NCI-H2107 (cell line): ENCODE measurements around the gene TSHB.

Experiments used
- DNase-seq: peaks from one replicate; lab custom pipeline; 2025; lab: John Stamatoyannopoulos, UW

TSHB gene

DNA sequence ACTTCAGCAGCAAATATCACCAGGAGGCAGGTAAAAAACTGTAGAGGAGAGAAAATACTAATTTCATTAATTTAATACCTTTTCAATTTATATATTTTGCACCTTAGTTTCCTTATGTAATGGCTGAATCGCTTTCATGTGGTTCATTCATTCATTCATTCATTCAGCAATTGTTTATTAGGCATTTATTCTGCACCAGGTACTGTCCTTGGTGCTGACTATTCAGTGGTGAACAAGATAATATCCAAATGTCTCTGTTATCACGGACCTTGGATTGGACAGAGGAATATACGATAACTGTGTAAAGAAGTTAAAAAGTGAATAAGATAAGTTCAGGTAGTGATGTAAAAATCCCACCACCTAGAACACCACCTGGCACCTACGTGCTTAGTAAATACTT is 30.9 kb downstream of the TSHB start:
- DNase-seq: no peak

DNA sequence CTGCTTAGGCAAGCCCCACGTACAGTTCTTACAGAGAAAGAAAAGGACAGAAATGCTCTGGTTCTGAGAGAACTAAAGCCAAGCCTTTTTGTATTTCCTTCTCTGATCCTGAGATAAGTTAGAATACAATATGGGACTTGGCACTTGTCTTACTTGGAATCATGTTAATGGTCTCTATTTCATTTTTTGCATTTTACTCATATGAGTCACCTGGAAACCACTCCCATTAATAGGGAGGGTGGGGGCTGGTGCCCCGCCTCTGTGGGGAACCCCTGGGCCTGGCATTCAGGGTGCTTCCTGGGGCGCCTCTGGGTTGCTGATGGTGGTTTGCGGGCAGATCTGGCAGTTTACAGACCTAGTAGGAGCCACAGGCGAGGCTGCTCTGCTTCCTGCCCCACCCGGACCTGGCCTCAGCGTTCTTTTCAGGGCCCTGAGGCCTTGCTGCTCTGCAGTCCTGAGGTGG is 32.9 kb downstream of the TSHB start:
- DNase-seq: no peak

DNA sequence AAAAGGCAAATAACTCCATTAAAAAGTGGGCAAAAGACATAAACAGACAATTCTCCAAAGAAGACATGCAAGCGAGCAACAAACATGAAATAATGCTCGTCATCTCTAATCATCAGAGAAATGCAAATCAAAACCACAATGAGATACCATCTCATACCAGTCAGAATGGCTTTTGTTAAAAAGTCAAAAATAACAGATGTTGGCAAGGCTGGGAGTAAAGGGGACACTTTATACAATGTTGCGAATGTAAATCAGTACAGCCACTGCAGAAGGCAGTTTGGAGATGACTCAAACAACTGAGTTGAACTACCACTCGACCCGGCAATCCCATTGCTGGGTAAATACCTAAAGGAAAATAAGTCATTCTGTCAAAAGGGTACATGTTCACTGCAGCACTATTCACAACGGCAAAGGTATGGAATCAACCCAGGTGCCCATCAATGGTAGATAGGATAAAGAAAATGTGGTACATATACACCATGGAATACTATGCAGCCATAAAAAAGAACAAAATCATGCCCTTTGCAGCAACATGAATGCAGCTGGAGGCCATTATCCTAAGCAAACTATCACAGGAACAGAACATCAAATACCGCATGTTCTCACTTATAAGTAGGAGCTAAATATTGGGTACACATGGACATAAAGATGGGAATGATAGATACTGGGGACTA is 33.7 kb downstream of the TSHB start:
- no peak for DNase-seq

DNA sequence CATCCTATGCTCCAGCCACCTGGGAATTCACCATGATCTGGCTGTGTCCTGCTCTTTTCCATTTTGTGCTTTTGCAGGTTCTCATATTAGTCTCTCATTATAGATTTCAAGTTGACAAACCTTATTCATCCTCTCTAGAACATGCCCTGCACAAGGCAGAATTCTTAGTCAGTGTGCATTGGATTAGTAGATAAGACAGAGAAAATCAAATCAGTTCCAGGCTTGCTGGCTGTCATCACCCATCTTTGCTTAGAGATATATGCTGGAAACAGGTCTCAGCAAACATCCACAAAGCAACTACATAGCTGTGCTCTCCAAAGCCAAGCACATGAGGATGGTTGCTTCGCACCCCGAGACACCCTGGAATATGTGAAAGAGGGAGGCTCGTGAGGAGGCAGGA is 34.8 kb downstream of the TSHB start:
- DNase-seq: no peak

DNA sequence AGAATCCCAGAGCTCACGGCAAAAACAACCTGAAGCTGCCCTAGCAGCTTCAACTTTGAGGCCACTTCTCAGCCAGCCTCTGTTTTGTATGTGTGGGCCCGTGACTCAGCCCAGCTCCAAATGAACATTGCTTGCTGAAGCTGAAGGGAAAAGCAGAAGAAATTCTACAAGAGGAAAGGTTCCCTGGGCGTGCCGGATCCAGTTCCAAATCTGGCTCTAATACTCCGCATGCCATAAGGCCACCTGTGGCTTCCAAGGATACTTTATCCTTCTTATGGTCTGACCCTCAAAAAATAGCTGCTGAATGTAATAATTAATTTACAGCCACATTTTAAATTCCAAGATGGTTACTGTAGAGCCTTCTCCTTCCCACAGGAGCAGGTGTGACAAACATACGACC is 35.4 kb downstream of the TSHB start:
- DNase-seq: no peak

DNA sequence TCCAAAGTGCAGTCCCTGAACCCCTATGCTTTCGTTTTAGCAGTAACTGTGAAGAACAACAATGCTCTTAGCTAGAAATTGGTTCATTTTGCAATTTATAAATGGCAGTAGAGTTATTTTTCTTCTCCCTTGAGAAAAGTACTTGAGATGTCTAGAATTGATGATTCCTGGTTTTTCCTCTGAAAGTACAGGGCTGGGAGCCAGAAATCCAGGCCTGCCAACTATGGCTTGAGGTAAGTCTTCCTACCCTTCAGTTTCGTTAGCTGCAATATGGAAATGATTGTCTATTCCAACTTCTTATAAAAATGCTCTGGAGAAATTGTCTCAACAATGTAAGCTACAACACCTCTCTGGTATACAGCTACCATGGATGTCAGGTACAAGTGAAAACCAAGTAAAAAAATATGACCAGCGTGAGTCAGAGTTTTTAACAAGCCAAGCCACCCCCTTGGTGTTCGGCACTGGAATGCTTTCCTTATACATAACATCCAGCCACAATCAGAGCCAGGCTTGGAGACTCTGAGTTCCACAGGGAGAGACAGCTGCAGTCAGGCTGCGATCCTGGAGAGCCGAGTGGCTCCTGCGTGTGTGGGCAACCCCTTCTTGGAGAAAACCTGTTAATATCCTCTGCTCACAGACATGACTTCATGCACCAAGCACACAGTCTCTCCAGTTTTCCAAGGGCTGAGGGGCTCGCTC is 37.7 kb downstream of the TSHB start:
- no peak for DNase-seq

DNA sequence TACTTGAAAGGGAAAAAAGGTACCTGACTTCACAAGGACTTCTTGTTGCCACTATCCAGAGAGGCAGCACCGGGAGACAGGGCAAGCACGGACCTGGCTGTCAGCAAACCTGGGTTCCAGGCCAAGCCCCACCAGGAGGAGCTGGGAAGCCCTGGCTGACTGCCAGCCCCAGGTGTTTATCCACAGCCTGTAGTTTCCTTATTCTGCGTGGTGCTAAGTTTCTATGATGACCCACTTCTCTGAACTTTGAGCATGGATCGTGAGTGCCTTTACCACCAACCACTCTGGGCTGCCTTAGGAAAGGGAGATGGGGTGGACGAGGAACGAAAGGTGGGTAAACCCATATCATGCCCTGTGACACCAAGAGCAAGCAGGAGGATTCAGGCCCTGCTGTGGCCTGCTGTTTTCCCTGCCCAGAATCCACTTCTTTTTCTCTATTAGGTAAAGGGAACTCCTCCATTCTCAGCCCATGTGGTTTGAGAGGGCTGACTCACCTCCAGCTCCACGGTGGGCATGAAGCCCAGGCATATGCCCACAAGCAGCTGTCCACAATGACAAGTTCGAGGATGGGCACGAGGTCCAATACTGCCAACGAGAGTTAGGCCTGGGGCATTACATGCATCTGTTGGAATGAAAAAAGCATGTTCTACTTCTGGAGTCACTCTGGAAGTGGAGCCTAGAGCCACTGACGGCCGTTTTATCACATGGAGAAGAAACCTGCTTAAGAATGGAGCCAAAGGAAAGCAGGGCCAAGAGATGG is 39.4 kb downstream of the TSHB start:
- no peak for DNase-seq

DNA sequence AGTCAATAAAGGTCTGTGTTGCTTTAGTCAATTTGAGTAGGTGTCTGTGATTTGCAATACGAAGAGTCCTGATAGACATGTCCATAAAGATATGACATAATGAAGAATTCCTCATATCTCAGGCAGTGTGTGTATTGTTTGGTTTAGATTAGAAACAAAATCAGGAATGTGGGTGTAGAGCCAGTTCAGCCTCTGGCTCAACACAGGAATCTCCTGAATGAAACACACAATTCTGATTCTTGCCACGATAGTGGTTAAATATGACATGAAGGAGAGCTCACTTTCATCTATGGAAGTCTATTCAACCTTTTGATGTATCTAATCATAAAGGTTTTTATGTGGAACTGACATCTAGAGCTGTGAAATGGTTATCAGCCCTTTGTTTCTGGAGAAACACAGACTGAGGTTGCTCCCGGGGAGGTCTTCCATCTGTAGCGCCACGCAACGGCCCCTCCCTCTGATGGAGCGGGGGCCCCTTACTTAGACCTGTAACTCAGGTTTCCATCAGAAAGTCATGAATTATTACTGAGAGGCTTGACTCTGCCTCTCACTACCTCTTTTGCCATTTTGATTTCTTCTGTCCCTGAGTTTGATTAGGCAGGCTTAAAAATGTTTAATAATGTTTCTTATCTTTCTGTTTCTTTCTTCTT is 40.2 kb downstream of the TSHB start:
- DNase-seq: no peak

DNA sequence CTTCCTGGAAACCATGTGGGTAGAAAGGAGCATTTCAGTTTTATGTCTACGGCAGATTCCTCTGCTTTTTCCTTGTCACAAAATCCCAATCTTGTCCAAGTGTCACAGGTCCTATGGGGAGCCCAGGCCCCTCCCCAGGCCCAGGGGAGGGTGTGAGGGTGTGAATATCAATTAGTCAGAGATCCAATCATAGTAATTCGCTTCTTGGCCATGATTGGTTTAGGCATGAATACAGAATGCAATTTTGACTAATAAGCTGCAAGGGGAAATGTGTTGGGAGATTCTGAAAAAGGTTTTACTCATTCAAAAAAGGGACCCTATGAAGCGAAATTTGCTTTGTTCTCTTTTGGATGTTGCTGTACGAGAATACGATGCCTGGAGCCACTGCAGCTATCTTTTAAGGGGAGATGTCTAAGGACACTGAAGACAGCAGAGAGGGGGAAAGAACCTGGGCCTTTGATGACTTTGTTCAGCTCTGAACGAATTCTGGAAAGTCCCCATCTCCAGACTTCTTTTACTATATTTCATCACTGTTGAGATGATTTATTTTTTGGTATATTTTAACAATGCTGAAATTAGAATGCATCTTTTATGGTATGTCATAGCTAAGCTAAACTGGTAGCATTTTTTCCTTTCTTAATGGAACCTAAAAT is 41.5 kb downstream of the TSHB start:
- DNase-seq: no peak

DNA sequence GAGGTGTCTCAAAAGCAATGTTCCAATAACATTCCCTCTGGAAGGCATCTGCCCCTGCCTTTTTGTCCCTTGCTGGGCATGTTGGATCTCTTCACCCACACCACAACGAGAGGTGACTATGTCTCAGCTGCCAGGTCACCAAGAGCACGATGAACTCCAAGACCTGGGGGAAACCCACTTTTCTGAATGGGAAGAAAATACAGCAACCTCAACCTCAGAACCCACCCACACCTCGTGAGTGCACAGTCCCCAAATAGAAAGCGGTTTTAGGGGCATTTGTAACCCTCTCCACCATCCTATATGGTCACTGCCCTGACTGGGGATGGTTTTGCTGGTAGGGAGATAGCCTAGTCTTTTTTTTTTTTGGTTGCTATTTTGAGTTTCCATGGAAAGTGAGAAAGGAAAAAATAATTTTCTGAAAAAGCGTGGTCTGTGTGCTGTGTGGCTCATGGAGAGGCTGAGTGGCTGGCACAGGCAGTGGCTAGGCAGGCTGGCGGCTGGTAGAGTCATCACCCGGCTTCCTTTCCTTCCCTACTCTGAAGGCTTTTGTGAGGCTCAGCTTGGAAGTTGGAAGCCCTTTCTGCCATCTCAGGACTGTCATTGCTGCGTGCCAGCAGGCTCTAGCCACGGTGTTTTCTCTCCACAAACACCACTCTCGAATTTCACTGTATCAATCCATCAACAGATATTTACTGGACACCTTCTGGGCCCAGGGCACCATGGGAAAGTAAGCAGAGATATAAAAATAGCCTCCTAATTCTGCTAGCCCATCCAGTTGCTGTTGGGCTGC is 43.9 kb downstream of the TSHB start:
- DNase-seq: no peak

DNA sequence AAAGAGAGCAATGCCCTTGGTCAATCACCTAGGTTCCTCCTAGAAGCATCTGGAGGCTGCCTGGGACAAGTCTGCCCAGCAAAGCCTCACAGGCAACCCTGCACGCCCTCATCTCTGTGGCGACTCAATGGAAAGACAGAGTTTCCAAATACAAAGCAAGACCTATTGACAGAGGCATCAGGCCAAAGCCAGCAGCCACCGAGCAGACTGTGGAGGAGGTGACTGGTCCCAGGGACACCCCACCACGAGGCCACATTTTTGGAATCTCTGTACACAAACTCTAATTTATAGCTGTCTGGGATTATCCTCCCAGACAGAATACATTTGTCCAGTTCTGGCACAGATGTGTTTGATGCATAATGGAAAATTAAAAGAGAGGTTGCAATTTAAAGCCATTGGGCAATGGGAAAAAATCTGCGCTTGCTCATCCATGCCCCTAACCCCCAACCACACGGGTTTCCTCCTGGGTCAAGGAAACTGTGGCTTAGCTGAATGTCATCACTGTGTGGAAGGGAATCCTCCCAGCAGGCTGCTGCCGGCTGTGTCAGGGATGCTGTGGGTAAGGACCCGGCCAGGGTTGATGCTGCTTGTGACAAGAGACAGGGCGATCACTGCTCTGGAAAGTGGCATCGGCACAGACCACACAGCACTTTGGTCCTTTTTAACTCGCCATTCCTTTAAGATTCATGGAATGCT is 45.4 kb downstream of the TSHB start:
- no peak for DNase-seq

DNA sequence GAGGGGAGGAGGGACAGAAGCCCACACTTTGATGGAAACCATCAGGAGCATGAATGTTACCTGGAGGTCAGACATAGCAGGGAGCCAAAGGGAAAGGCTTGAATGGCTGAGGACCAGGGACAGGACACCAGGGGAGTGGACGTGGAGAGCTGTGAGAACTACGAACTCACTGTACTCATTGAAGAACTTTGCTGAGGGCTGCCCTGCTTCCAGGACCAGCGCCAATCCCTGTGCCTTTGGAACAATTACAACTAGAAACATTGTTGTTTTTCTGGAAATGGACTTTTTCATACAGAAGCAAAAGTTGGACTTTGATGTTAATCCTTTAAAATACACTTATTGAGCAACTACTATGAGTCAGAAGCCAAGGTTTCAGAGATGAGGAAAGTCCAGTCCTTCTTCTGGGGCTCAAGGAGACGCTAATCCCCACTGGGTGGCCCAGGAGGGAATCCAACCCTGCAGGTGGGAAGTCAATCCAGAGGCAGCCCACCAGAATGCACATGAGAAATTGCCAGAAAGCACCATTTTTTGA is 46.8 kb downstream of the TSHB start:
- DNase-seq: no peak

DNA sequence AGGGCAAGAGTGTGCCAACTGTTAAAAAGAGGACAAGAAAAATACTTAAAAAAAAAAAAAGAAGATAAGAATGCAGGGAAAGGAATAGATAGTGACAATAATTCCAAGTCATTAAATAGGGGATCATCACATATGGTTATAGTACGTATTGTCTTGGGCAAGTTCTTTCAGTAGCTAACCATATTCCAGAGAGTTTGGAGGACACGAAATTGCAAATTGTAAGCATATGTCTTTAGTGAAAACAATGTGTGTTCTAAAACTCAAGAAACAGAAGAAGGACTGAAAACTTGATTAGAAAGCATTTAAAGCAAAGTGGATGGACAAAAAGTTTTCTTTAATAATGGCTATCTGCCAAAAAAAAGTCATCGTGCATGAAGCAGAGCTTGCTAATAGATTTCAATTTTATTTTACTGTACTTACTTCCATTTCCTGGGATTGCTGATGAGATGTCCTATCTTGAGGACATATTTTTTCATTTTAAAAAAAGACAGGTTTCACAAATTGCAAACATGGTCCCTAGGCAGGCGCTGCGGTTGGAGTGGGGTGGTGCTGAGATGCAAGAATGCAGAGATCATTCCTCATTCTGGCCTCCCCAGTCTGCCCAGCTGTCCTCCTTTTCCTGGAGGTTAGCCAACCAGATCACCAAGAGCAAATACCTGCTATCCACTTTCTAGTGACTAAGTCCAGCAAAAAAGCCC is 47.8 kb downstream of the TSHB start:
- DNase-seq: no peak

DNA sequence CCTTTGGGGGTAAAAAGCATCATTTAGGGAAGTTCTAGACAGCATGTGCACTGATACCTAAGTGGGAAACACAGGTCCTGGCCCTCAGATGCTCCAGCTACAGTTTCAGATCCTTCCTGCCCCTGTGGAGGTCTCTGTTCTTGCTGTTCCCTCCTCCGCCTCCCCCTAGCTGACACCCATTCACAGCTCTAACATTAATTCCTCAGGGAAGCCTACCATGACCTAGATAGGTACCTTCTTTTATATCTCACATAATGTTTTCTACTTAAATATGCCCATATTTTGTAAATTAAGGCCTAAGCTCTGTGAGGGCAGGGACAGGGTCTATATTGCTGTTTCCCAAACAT is 48.3 kb downstream of the TSHB start:
- no peak for DNase-seq

DNA sequence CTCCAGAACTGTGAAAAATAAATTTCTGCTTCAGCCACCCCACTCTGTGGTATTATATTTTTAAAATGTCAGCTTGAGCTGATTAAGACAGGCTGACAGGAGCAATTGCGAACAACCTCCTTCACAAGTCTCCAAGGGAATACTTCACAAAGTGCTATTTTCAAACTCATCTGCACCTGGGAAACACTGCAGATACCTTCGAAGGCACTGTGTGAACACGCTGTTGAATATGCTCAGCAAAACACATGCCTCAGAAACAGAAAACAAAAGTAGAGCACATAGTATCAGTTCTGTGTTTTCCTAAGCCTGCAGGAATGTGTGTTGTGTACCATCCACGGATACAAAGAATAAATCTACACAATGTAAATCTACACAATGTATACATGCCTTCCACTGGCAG is 49.1 kb downstream of the TSHB start:
- no peak for DNase-seq

DNA sequence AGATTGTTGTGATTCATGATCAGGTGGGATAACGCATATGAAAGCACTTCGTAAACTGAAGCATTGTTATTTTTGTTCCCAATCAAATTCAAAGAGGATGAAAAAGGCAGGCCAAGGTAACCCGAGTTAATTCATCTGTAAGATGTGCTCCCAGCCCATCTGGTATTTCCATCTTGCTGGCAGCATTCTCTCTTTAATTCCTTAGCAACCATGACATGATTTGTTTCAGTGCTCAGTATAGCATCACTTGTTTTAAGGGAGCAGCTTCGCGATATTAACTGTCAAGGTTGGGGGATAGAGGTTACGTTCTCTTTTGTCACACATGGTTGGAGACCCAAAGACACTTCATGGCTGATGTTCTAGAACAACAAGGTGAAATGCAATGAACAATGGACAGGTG is 53.3 kb downstream of the TSHB start:
- no peak for DNase-seq
